ENCODE results near the gene FST.

GRCh38 chr5:53456366-53456765 is 24.1 kb upstream of the FST start:
- TF ChIP-seq CTCF (IDR thresholded peaks at IDR 0.05) (no peak), EP300 (IDR thresholded peaks at IDR 0.05) (no peak), POLR2A (IDR thresholded peaks at IDR 0.05; ENCODE audit: low read depth) (no peak), POLR2AphosphoS5 (IDR thresholded peaks at IDR 0.05) (no peak)

Measured in esophagus muscularis mucosa (tissue), 4 donors.